Neural progenitor cell (in vitro differentiated cells): ENCODE measurements around the gene ADAM23.

Experiments used
- CTCF ChIP-seq: fragments of 200-600 bp; sonication (generic); IDR thresholded peaks from 2 replicates; pipeline ENCODE4 v1.5.1; 2017; ENCODE audit warnings: antibody characterized with exemption, mild to moderate bottlenecking
- EZH2 ChIP-seq: fragments of 200-600 bp; sonication (generic); IDR thresholded peaks from 2 replicates; pipeline ENCODE4 v1.6.1; 2017; ENCODE audit warnings: antibody characterized with exemption, mild to moderate bottlenecking, moderate library complexity
- EZH2phosphoT487 ChIP-seq: fragments of 200-600 bp; sonication (generic); IDR thresholded peaks from 2 replicates; pipeline ENCODE4 v1.6.1; 2017; ENCODE audit warnings: antibody characterized with exemption

- TF ChIP-seq CTCF (no peak), EZH2phosphoT487 (no peak), EZH2 (no peak)
Observed at GRCh38 chr2:206433686-206434085, 9.6 kb upstream of the ADAM23 start.
